Loucy (cell line): ENCODE data around the gene DHX29.

Experiments used
- H2AFZ ChIP-seq: fragments of 200-600 bp; sonication (generic); 2 replicates; pipeline ENCODE4 v1.6.0; 2016; ENCODE audit warnings: antibody characterized with exemption, mild to moderate bottlenecking, low read length, moderate library complexity
- H3F3A ChIP-seq: fragments of 200-600 bp; 2 replicates; pipeline ENCODE4 v1.6.0; 2016; ENCODE audit warnings: antibody characterized with exemption, low read depth, mild to moderate bottlenecking
- H3K27me3 ChIP-seq: fragments of 200-600 bp; sonication (generic); 2 replicates; pipeline ENCODE4 v1.6.1; 2014; ENCODE audit warnings: low read length, mild to moderate bottlenecking; ENCODE audit not compliant: insufficient read depth, poor library complexity, severe bottlenecking
- H3K36me3 ChIP-seq: fragments of 200-600 bp; sonication (generic); 2 replicates; pipeline ENCODE4 v1.6.1; 2016; ENCODE audit warnings: low read length; ENCODE audit not compliant: insufficient read depth
- H3K4me1 ChIP-seq: fragments of 200-600 bp; sonication (generic); 2 replicates; pipeline ENCODE4 v1.5.1; 2014; ENCODE audit warnings: low read length, mild to moderate bottlenecking; ENCODE audit not compliant: insufficient read depth, poor library complexity, severe bottlenecking
- H3K4me2 ChIP-seq: fragments of 200-600 bp; sonication (generic); 2 replicates; pipeline ENCODE4 v1.6.0; 2014; ENCODE audit warnings: antibody characterized with exemption, low read length, low read depth, mild to moderate bottlenecking; ENCODE audit not compliant: poor library complexity, severe bottlenecking
- H3K4me3 ChIP-seq: fragments of 200-600 bp; sonication (generic); 2 replicates; pipeline ENCODE4 v1.5.1; 2014; ENCODE audit warnings: low read length, mild to moderate bottlenecking, mixed read lengths; ENCODE audit not compliant: poor library complexity, severe bottlenecking
- H3K79me2 ChIP-seq: fragments of 200-600 bp; sonication (generic); 2 replicates; pipeline ENCODE4 v1.6.1; 2014; ENCODE audit warnings: low read length; ENCODE audit not compliant: insufficient read depth
- H3K9ac ChIP-seq: fragments of 200-600 bp; sonication (generic); 2 replicates; pipeline ENCODE4 v1.6.0; 2014; ENCODE audit warnings: mild to moderate bottlenecking, low read depth, low read length, moderate library complexity; ENCODE audit not compliant: poor library complexity, severe bottlenecking
- H3K9me2 ChIP-seq: fragments of 200-600 bp; sonication (generic); replicated peaks from 2 replicates; pipeline ENCODE4 v1.6.1; 2016; ENCODE audit warnings: low read depth, low read length, mixed read lengths
- H3K9me3 ChIP-seq: fragments of 200-600 bp; sonication (generic); 2 replicates; pipeline ENCODE4 v1.6.1; 2014; ENCODE audit warnings: mild to moderate bottlenecking, antibody characterized with exemption, low read length, low read depth; ENCODE audit not compliant: insufficient read depth
- H4K20me1 ChIP-seq: fragments of 200-600 bp; sonication (generic); 2 replicates; pipeline ENCODE4 v1.6.0; 2014; ENCODE audit warnings: antibody characterized with exemption, low read length, mild to moderate bottlenecking; ENCODE audit not compliant: insufficient read depth, poor library complexity, severe bottlenecking
- EZH2phosphoT487 ChIP-seq: fragments of 200-600 bp; IDR thresholded peaks from 2 replicates; pipeline ENCODE4 v1.6.1; 2018; ENCODE audit warnings: antibody characterized with exemption, mild to moderate bottlenecking, moderate library complexity, borderline replicate concordance
- TF ChIP-seq, protein P1 (sequence below): fragments of 200-600 bp; sonication (generic); conservative IDR thresholded peaks from 2 replicates; pipeline ENCODE4 v1.5.1; 2014; ENCODE audit warnings: mild to moderate bottlenecking, antibody characterized with exemption, low read length

Gene DHX29

DNA sequence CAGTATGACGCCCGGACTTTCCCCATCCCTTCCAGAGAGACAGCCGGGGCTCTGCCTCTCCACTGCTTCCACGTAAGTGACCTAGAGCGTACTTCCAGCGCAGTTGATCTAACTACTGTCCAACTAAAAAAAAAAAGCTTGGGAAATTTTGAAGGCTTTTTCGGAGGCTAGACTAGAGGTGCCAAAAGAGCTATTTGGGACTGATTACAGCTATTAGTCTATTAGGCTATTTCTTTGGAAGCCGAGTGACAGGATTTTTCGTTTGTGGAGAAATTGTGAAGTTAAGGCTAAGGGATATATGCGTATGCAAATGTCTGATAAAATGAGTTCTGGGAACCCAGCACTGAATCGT lies 75.6 kb downstream of the DHX29 start:
- Histone ChIP-seq H3K9me2 (no peaks in the 10 kb centered on the region), H3K36me3 (no peaks in the 10 kb centered on the region), H3F3A (no peaks in the 10 kb centered on the region), H3K4me2 (no peak overlapping the region), H3K4me3 (no peak overlapping the region), H3K27me3 (peaks cover 15% of the 10 kb centered on the region), H3K4me1 (no peaks in the 10 kb centered on the region), H4K20me1 (no peaks in the 10 kb centered on the region), H3K79me2 (no peaks in the 10 kb centered on the region), H3K9me3 (no peaks in the 10 kb centered on the region), H2AFZ (no peak overlapping the region), H3K9ac (no peak overlapping the region)
- TF ChIP-seq, protein P1, sequence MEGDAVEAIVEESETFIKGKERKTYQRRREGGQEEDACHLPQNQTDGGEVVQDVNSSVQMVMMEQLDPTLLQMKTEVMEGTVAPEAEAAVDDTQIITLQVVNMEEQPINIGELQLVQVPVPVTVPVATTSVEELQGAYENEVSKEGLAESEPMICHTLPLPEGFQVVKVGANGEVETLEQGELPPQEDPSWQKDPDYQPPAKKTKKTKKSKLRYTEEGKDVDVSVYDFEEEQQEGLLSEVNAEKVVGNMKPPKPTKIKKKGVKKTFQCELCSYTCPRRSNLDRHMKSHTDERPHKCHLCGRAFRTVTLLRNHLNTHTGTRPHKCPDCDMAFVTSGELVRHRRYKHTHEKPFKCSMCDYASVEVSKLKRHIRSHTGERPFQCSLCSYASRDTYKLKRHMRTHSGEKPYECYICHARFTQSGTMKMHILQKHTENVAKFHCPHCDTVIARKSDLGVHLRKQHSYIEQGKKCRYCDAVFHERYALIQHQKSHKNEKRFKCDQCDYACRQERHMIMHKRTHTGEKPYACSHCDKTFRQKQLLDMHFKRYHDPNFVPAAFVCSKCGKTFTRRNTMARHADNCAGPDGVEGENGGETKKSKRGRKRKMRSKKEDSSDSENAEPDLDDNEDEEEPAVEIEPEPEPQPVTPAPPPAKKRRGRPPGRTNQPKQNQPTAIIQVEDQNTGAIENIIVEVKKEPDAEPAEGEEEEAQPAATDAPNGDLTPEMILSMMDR, result no peak
- TF ChIP-seq EZH2phosphoT487, result no peak

DNA sequence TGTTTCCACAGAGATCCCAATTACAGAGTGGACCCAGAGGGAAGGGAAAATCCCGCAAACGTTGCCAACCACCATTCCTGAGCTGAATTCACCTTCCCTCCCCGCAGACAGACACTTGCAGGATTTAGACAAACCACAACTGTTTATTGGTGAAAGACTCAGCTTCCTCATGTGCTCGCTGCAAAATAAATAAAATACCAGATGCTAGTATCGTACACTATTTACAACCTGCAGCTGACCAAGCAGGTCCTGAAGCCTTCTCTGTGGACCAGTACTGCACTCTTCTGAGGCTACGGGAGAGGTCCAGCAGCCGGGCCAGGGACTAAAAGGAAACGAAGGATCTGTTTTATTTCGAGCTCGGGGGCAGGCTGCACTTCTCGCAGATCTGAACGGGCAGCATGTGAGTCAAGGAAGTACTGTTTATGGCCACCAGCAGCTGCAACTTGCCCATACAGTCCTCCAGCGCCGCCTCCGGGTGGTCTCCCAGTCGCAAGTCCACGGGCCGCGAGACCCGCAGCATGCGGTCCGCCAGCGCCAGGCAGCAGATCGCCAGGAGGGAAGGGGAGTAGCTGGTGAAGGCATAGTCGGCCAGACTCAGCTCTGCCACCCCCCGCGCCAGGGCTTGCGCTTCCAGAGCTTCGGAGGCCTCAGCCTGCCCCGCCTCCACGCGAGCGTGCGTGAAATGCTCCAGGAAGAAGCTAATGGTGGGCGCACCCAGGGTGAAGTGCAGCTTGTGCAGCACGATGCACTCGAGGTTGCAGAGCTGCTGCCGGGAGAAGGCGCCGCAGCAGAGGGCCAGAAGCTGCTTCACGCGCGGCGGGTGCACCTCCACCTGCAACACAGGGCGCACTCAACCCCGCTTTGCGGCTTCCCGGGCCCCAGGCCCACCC lies 76.2 kb downstream of the DHX29 start:
- Histone ChIP-seq H3K4me2 (no peak overlapping the region), H3K9me2 (no peaks in the 10 kb centered on the region), H3K4me1 (no peaks in the 10 kb centered on the region), H2AFZ (no peak overlapping the region), H3K9ac (no peak overlapping the region), H3F3A (no peaks in the 10 kb centered on the region), H3K27me3 (peaks cover 15% of the 10 kb centered on the region), H4K20me1 (no peaks in the 10 kb centered on the region), H3K36me3 (no peaks in the 10 kb centered on the region), H3K4me3 (no peak overlapping the region), H3K79me2 (no peaks in the 10 kb centered on the region), H3K9me3 (no peaks in the 10 kb centered on the region)
- TF ChIP-seq, protein P1, result no peak
- TF ChIP-seq EZH2phosphoT487, result no peak

- Histone ChIP-seq H3K4me2 (no peak overlapping the region), H3K79me2 (no peaks in the 10 kb centered on the region), H3K27me3 (peaks cover 15% of the 10 kb centered on the region)
Observed at GRCh38 chr5:55230086-55230629, 77.3 kb downstream of the DHX29 start.

More at GRCh38 chr5:55230086-55230629, 77.3 kb downstream of the DHX29 start:
- Histone ChIP-seq H3F3A (no peaks in the 10 kb centered on the region), H3K9me3 (no peaks in the 10 kb centered on the region), H3K36me3 (no peaks in the 10 kb centered on the region), H3K9ac (no peak overlapping the region), H3K4me3 (no peak overlapping the region), H2AFZ (no peak overlapping the region), H3K4me1 (no peaks in the 10 kb centered on the region), H3K9me2 (no peaks in the 10 kb centered on the region), H4K20me1 (no peaks in the 10 kb centered on the region)
- TF ChIP-seq, protein P1, result no peak
- no peak for TF ChIP-seq EZH2phosphoT487
